Spleen (tissue), 7 donors: Measurements from ENCODE around the gene GSN.
A peak's percentile ranks its signal among the peaks of the same experiment; 100 is the strongest.

Experiments
- POLR2A ChIP-seq, 3 donors: fragments of 450-650 bp; IDR thresholded peaks; one replicate each; pipeline ENCODE4 v1.5.1; 2017; ENCODE audit warnings: antibody characterized with exemption in 3 of 3, mild to moderate bottlenecking in 1 of 3
- POLR2AphosphoS5 ChIP-seq, 3 donors: sonication (generic); formaldehyde crosslinking; IDR thresholded peaks; one replicate each; pipeline ENCODE4 v1.5.1; 2017; ENCODE audit warnings: antibody characterized with exemption in 3 of 3
- TF ChIP-seq, protein P1 (sequence below), 11 experiments: fragments of 200-600 bp in 7 of 11; fragments of 450-650 bp in 4 of 11; sonication (generic) in 4 of 11; IDR thresholded peaks in 8 of 11; conservative IDR thresholded peaks in 3 of 11; 1 replicate in 7 of 11; 2 replicates in 4 of 11; pipeline versions ENCODE4 v1.4.0 to v1.8.0; 2016 to 2021; ENCODE audit warnings: antibody characterized with exemption in 11 of 11, inconsistent platforms in 4 of 11, mild to moderate bottlenecking in 1 of 11
- donor health status: DM: no; HTN: no; CAD: no; lungs with moderate emphysema.
- donor health status: DM: no; HTN: no; CAD: no.
- donor health status: DM: no; HTN: no; CAD: no.

DNA sequence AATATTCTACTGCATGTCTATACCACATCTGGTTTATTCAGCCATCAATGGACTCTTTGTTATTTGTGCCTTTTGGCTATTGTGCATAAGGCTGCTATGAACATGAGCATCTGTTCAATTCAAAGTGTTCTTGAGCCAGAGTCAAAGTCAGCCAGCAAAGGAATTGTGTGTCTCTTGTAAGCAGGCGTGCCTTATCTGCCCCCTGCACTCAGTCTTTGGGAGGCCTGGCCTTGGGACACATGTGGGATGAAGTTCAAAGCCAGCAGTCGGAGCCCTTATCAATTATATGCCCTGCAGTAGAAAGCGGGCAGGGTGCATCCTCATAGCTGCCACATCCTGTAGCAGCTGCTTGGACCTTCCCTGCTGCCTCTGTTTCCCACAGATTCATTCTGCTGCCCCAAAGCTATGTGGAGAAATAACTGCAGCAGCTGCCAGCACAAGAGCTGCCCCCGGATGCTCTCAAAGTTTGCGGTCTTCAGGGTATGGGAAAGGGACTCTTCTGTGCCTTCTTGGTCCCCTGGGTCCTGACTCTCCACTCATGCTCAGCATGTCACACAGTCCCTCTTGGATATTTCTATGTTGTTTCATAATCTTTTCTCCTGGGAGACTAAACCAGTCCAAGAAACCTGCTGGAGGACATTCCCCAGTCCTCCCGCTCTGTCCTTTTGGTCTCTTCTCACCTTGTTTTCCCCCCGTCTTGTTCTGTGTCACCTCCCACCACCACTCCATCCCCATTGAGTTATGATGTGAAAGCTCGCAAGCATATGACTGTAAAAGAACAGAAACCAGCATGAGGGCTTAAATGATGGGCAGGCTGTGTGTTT is 66.2 kb downstream of the GSN start:
- TF ChIP-seq POLR2AphosphoS5 (IDR thresholded peaks at IDR 0.05) (peak in 2 of 3 donors; percentile 18 to 29), POLR2A (IDR thresholded peaks at IDR 0.05) (no peak)
- TF ChIP-seq, protein P1, sequence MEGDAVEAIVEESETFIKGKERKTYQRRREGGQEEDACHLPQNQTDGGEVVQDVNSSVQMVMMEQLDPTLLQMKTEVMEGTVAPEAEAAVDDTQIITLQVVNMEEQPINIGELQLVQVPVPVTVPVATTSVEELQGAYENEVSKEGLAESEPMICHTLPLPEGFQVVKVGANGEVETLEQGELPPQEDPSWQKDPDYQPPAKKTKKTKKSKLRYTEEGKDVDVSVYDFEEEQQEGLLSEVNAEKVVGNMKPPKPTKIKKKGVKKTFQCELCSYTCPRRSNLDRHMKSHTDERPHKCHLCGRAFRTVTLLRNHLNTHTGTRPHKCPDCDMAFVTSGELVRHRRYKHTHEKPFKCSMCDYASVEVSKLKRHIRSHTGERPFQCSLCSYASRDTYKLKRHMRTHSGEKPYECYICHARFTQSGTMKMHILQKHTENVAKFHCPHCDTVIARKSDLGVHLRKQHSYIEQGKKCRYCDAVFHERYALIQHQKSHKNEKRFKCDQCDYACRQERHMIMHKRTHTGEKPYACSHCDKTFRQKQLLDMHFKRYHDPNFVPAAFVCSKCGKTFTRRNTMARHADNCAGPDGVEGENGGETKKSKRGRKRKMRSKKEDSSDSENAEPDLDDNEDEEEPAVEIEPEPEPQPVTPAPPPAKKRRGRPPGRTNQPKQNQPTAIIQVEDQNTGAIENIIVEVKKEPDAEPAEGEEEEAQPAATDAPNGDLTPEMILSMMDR (IDR thresholded peaks at IDR 0.05 in 8 of 11, conservative IDR thresholded peaks at IDR 0.05 in 3 of 11) = no peak
